OCI-LY7 (cell line): Measurements from ENCODE around the gene GFPT1. TPM values are rescaled to one million over a fixed set of nuclear protein-coding genes. Genes with fewer than 3 reads are reported as not detected.

Source experiments
- BruUV-seq: library from RNA; stranded (reverse); fragments of 400-500 nt; replicated peaks from 2 replicates; lab custom pipeline; 2021; lab: Mats Ljungman, UMichigan
- CTCF ChIA-PET: fragments of 300-600 bp; sonication (Branson Sonifier 250); formaldehyde crosslinking; loops from one replicate; lab custom pipeline; 2022; ENCODE audit warnings: antibody characterized with exemption; ENCODE audit not compliant: unreplicated experiment; lab: Charles Lee
- POLR2A ChIA-PET: fragments of 300-600 bp; sonication (Branson Sonifier 250); formaldehyde crosslinking; loops from one replicate; lab custom pipeline; 2022; ENCODE audit warnings: antibody characterized with exemption; lab: Charles Lee
- DNase-seq: peaks from one replicate; pipeline ENCODE4 v3.0.0-alpha.2; 2015; ENCODE audit warnings: low spot score
- H2AFZ ChIP-seq: fragments of 200-600 bp; sonication (generic), shearing (Covaris generic); 2 replicates; pipeline ENCODE4 v1.6.1; 2014; ENCODE audit warnings: mild to moderate bottlenecking, antibody characterized with exemption, low read length, moderate library complexity
- H3K27ac ChIP-seq: fragments of 200-600 bp; sonication (generic); 2 replicates; pipeline ENCODE4 v1.5.1; 2014; ENCODE audit warnings: mixed run types, low read depth, mild to moderate bottlenecking, moderate library complexity, low read length, inconsistent platforms; ENCODE audit not compliant: poor library complexity, severe bottlenecking
- H3K36me3 ChIP-seq: fragments of 200-600 bp; sonication (generic); 2 replicates; pipeline ENCODE4 v1.6.1; 2014; ENCODE audit warnings: mild to moderate bottlenecking, antibody characterized with exemption, low read length, moderate library complexity, mixed read lengths; ENCODE audit not compliant: insufficient read depth
- H3K4me1 ChIP-seq: fragments of 200-600 bp; sonication (generic); 2 replicates; pipeline ENCODE4 v1.5.1; 2014; ENCODE audit warnings: mild to moderate bottlenecking, low read length; ENCODE audit not compliant: insufficient read depth, poor library complexity, severe bottlenecking
- H3K4me2 ChIP-seq: fragments of 200-600 bp; sonication (generic); 2 replicates; pipeline ENCODE4 v1.6.1; 2014; ENCODE audit warnings: mild to moderate bottlenecking, low read length
- H3K4me3 ChIP-seq: fragments of 200-600 bp; sonication (generic); 2 replicates; pipeline ENCODE4 v1.5.1; 2014; ENCODE audit warnings: mild to moderate bottlenecking, low read depth, low read length; ENCODE audit not compliant: poor library complexity, severe bottlenecking
- H3K79me2 ChIP-seq: fragments of 200-600 bp; sonication (generic); 2 replicates; pipeline ENCODE4 v1.6.1; 2016; ENCODE audit warnings: low read depth, mild to moderate bottlenecking, low read length, moderate library complexity, mixed read lengths; ENCODE audit not compliant: insufficient read depth
- H3K9me2 ChIP-seq: fragments of 200-600 bp; sonication (generic); 2 replicates; pipeline ENCODE4 v1.6.1; 2016; ENCODE audit warnings: mild to moderate bottlenecking, low read length, mixed read lengths; ENCODE audit not compliant: insufficient read depth
- H3K9me3 ChIP-seq: fragments of 200-600 bp; sonication (generic); 2 replicates; pipeline ENCODE4 v1.6.1; 2014; ENCODE audit warnings: mild to moderate bottlenecking, mixed run types, low read length, mixed read lengths
- H4K20me1 ChIP-seq: fragments of 200-600 bp; sonication (generic); 2 replicates; pipeline ENCODE4 v1.6.1; 2014; ENCODE audit warnings: mild to moderate bottlenecking, antibody characterized with exemption, low read length, moderate library complexity, mixed read lengths; ENCODE audit not compliant: insufficient read depth
- EZH2phosphoT487 ChIP-seq: fragments of 200-600 bp; sonication (generic); IDR thresholded peaks from 2 replicates; pipeline ENCODE4 v1.6.1; 2018; ENCODE audit warnings: low read depth, borderline replicate concordance, mild to moderate bottlenecking, mixed run types, antibody characterized with exemption, low read length, moderate library complexity, mixed read lengths
- intact Hi-C: fragments of 100-400 bp; cut with micrococcal nuclease; formaldehyde crosslinking; loops from one replicate; pipeline ENCODE4 v1.10.0; 2022; ENCODE audit not compliant: unreplicated experiment
- small RNA-seq: library from RNA; depleted of rRNA; stranded (forward); fragments of <200 nt; gene quantifications from one replicate; pipeline ENCODE3, GENCODE V24; 2014
- total RNA-seq, 2 experiments: library from RNA; depleted of rRNA in 1 of 2; stranded (reverse); fragments of >200 nt in 1 of 2; shearing (Covaris generic) in 1 of 2; gene quantifications; 2 replicates each; pipeline ENCODE4 v1.2.3, GENCODE V29; 2014 to 2022
- TF ChIP-seq, protein P1 (sequence below): fragments of 200-600 bp; sonication (generic); conservative IDR thresholded peaks from 2 replicates; pipeline ENCODE4 v1.5.1; 2014; ENCODE audit warnings: mild to moderate bottlenecking, antibody characterized with exemption, low read length, moderate library complexity, mixed read lengths

Gene GFPT1
- total RNA-seq, 2 experiments from 2014 or later: 11.0 to 31.2 TPM

GRCh38 chr2:69272803-69273471 is 114.1 kb downstream of the GFPT1 start:
- Histone ChIP-seq H3K79me2 (no peaks in the 10 kb centered on the region), H2AFZ (no peak overlapping the region), H3K36me3 (no peaks in the 10 kb centered on the region), H3K4me2 (no peak overlapping the region), H3K9me2 (no peaks in the 10 kb centered on the region), H3K9me3 (no peaks in the 10 kb centered on the region), H3K4me3 (no peak overlapping the region), H3K4me1 (no peaks in the 10 kb centered on the region), H3K27ac (no peak overlapping the region), H4K20me1 (no peaks in the 10 kb centered on the region)
- TF ChIP-seq EZH2phosphoT487: no peak
- TF ChIP-seq, protein P1, sequence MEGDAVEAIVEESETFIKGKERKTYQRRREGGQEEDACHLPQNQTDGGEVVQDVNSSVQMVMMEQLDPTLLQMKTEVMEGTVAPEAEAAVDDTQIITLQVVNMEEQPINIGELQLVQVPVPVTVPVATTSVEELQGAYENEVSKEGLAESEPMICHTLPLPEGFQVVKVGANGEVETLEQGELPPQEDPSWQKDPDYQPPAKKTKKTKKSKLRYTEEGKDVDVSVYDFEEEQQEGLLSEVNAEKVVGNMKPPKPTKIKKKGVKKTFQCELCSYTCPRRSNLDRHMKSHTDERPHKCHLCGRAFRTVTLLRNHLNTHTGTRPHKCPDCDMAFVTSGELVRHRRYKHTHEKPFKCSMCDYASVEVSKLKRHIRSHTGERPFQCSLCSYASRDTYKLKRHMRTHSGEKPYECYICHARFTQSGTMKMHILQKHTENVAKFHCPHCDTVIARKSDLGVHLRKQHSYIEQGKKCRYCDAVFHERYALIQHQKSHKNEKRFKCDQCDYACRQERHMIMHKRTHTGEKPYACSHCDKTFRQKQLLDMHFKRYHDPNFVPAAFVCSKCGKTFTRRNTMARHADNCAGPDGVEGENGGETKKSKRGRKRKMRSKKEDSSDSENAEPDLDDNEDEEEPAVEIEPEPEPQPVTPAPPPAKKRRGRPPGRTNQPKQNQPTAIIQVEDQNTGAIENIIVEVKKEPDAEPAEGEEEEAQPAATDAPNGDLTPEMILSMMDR: no peak
- ChIA-PET POLR2A (no interaction called here), CTCF (no interaction called here)
- BruUV-seq: no TSS peak
- no peak for DNase-seq
- intact Hi-C loops: no loop called here

DNA sequence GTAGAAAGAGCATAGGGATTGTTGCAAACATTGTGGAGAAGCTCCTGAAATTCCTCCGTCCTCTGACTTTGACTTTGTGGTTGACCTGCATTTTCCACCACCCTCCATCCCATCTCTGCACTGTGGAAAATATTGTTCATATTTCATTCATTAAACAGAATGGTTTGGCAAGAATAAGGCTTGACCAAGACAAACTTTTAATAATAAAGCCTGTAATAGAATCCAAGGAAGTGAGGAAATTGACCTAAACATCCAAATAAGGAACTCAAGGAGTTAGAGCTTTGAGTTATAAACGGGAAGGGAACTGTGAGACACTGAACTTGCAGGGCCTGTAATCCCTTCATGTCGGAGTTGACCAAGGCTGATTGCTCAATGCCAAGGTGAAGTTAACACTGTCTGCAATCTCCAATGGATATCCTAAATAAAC is 115.2 kb downstream of the GFPT1 start:
- no peak overlapping the region for H3K4me3 ChIP-seq
- H3K79me2 ChIP-seq: no peaks in the 10 kb centered on the region
- BruUV-seq: no TSS peak
- no peaks in the 10 kb centered on the region for H3K36me3 ChIP-seq
- TF ChIP-seq, protein P1: no peak
- TF ChIP-seq EZH2phosphoT487: no peak
- H3K4me1 ChIP-seq: no peaks in the 10 kb centered on the region
- H3K4me2 ChIP-seq: no peak overlapping the region
- DNase-seq: no peak
- ChIA-PET CTCF (no interaction called here), POLR2A (no interaction called here)
- no peak overlapping the region for H3K27ac ChIP-seq
- H2AFZ ChIP-seq: no peak overlapping the region
- intact Hi-C loops: no loop called here
- no peaks in the 10 kb centered on the region for H4K20me1 ChIP-seq
- no peaks in the 10 kb centered on the region for H3K9me2 ChIP-seq
- H3K9me3 ChIP-seq: no peaks in the 10 kb centered on the region

Small RNA genes lying within 50 kb of the gene (small RNA-seq; reads per million reads assigned to genes)
- not detected for gene RF00019

Other genes starting within 250 kb of the GFPT1 start
- 15.4 and 17.1 TPM in 2 replicates for gene NFU1, start 50.2 kb upstream of the GFPT1 start, total RNA-seq (2014; rRNA removed; shearing (Covaris generic))
- 30.5 and 35.3 TPM in 2 replicates for gene NFU1, start 50.2 kb upstream of the GFPT1 start, total RNA-seq (2022)